Stomach (tissue), 9 donors: ENCODE measurements around the gene WDTC1. TPM values are rescaled to one million over a fixed set of nuclear protein-coding genes. Genes with fewer than 3 reads are reported as not detected.

ENCODE experiments used
- DNase-seq, 2 donors: peaks; one replicate each; pipeline versions ENCODE4 v3.0.0 to v3.0.0-alpha.2; 2013 to 2019
- H3K27ac ChIP-seq, 5 donors: fragments of 200-600 bp in 4 of 5; sonication (generic) in 4 of 5; one replicate each; pipeline ENCODE4 v1.5.1; 2013 to 2019; ENCODE audit warnings: mild to moderate bottlenecking in 1 of 5, moderate library complexity in 1 of 5
- H3K27me3 ChIP-seq, 3 donors: fragments of 200-600 bp; sonication (generic); one replicate each; pipeline ENCODE4 v1.5.1; 2017 to 2019; ENCODE audit warnings: mixed run types in 1 of 3
- H3K36me3 ChIP-seq, 4 donors: fragments of 200-600 bp; sonication (generic); 1 replicate in 3 of 4; 2 replicates in 1 of 4; pipeline ENCODE4 v1.5.1; 2016 to 2019
- H3K4me1 ChIP-seq, 4 donors: fragments of 200-600 bp; sonication (generic); one replicate each; pipeline ENCODE4 v1.5.1; 2016 to 2019
- H3K4me3 ChIP-seq, 4 donors: fragments of 200-600 bp; sonication (generic) in 3 of 4; one replicate each; pipeline ENCODE4 v1.5.1; 2016 to 2019; ENCODE audit warnings: mild to moderate bottlenecking in 1 of 4
- H3K9me3 ChIP-seq, 4 donors: fragments of 200-600 bp; sonication (generic); one replicate each; pipeline ENCODE4 v1.5.1; 2016 to 2019
- CTCF ChIP-seq, 7 experiments: fragments of 450-650 bp in 4 of 7; fragments of 200-600 bp in 3 of 7; sonication (generic) in 3 of 7; IDR thresholded peaks; one replicate each; pipeline ENCODE4 v1.5.1; 2016 to 2019; ENCODE audit warnings: antibody characterized with exemption in 7 of 7, control low read depth in 2 of 7, mild to moderate bottlenecking in 1 of 7
- EP300 ChIP-seq: sonication (generic); formaldehyde crosslinking; IDR thresholded peaks from one replicate; pipeline ENCODE4 v1.6.1; 2017; ENCODE audit warnings: antibody characterized with exemption
- POLR2A ChIP-seq, 4 donors: fragments of 450-650 bp; IDR thresholded peaks; one replicate each; pipeline ENCODE4 v1.6.1; 2016; ENCODE audit warnings: antibody characterized with exemption in 4 of 4, control low read depth in 2 of 4, mild to moderate bottlenecking in 1 of 4, moderate library complexity in 1 of 4
- POLR2AphosphoS5 ChIP-seq, 3 donors: sonication (generic); formaldehyde crosslinking; IDR thresholded peaks; one replicate each; pipeline ENCODE4 v1.6.1; 2016; ENCODE audit warnings: antibody characterized with exemption in 3 of 3
- WGBS, 5 donors: extraction: QIAGEN DNeasy Blood & Tissue Kit in 3 of 5; methylation state at CpG; one replicate each; pipeline versions ENCODE4 v1.1.5 to v1.1.7; 2013 to 2018; 5-methylcytosine and 5-hydroxymethylcytosine counted together
- intact Hi-C: fragments of 100-400 bp; cut with DNase I; formaldehyde crosslinking; loops from one replicate; pipeline ENCODE4 v1.15.1; 2023; ENCODE audit warnings: low total_unique reads
- polyA plus RNA-seq, 3 donors: library from polyadenylated mRNA; stranded (reverse); fragments of 200-250 nt; gene quantifications; one replicate each; pipeline ENCODE4 v1.2.3, GENCODE V29; 2013
- total RNA-seq, 5 donors: library from RNA; depleted of rRNA; stranded (reverse); fragments of >200 nt; gene quantifications; one replicate each; pipeline versions ENCODE4 v1.1.0 to v1.2.3, GENCODE V29; 2014 to 2016
- donor health status: healthy with polysubstance abuse.
- donor health status: Bipolar disorder and iron deficiency.
- donor health status: healthy.

Gene WDTC1
- total and polyA plus RNA-seq, 8 donors, result 7.8 to 51.9 (median 23.1) TPM

DNA sequence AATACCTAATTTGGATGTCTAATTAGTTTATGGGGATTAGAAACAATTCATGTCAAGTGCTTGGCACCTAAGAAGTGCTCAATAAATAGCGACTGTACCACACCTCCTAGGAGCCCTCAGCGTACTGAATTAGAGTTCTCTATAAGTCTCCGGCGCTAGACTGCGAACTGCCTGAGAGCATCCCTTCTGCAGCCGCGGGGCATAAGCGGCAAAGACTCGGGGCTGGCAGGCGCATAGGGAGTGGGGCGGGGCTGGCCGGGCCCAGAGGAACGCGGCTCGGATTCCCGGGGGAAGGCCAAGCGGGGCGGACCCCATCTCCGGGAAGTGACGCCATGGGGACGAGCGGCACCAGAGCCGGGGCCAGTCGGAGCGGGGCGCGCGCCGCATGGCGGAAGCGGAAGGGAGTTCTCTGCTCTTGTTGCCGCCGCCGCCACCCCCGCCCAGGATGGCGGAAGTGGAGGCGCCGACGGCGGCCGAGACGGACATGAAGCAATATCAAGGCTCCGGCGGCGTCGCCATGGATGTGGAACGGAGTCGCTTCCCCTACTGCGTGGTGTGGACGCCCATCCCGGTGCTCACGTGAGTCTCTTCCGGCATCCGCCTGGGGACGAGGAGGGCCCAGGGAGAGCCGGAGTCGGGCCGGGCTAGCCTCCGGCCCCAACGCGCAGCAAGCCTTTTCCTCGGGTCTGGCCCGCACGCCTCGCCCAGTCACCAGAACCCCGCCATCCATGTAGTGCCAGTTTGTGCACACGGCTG lies 87.6 kb downstream of the WDTC1 start, which contains the start of gene TMEM222:
Gene TMEM222 (plus strand): TSS at position 351 of the 756 bp plus-strand sequence. CDS start 35 bp downstream, at position 386.
- peak; percentile 98 to 99 for DNase-seq
- TF ChIP-seq CTCF (IDR thresholded peaks at IDR 0.05), result peak in 4 of 7 experiments; percentile 14 to 37 (median 28)
- TF ChIP-seq POLR2AphosphoS5 (IDR thresholded peaks at IDR 0.05), result peak; percentile 65 to 96 (median 86)
- no peak for TF ChIP-seq POLR2A (IDR thresholded peaks at IDR 0.05)
- TF ChIP-seq EP300, result no peak
- Histone ChIP-seq H3K4me1 (peaks cover 19 to 54% (median 44%) of the 10 kb centered on the region in 4 donors), H3K36me3 (peaks cover 19 to 29% (median 28%) of the 10 kb centered on the region in 4 donors), H3K4me3 (peak within 1 kb of the TSS; percentile 77 to 96 (median 90)), H3K27ac (peak within 1 kb of the TSS; percentile 86 to 92 (median 91)), H3K9me3 (no peaks in the 10 kb centered on the region), H3K27me3 (peaks cover 0 to 6% (median 3%) of the 10 kb centered on the region in 3 donors)
- intact Hi-C loops, result no loop called here
- WGBS, 5 donors, result 0 to 1% (median 1%) methylated on average over 42 to 67 of the region's 67 CpGs

GRCh38 chr1:27322569-27323240 lies 88.3 kb downstream of the WDTC1 start:
- Histone ChIP-seq H3K4me1 (peaks cover 19 to 61% (median 49%) of the 10 kb centered on the region in 4 donors), H3K27me3 (peaks cover 0 to 6% (median 3%) of the 10 kb centered on the region in 3 donors), H3K36me3 (peaks cover 25 to 36% (median 35%) of the 10 kb centered on the region in 4 donors), H3K9me3 (no peaks in the 10 kb centered on the region), H3K27ac (peak overlapping the region; percentile 86 to 92 (median 91)), H3K4me3 (peak overlapping the region; percentile 77 to 96 (median 90))
- no peak for TF ChIP-seq CTCF (IDR thresholded peaks at IDR 0.05)
- DNase-seq, result no peak
- 7 to 11% (median 7%) methylated on average over 10 of the region's 10 CpGs for WGBS, 5 donors
- intact Hi-C loops, result no loop called here

- H3K27ac ChIP-seq, result no peak overlapping the region
- WGBS, 5 donors, result 90 to 95% (median 93%) methylated on average over 14 to 15 of the region's 15 CpGs
- H3K27me3 ChIP-seq, result no peaks in the 10 kb centered on the region
- intact Hi-C loops, result no loop called here
- TF ChIP-seq CTCF (IDR thresholded peaks at IDR 0.05), result no peak
- TF ChIP-seq POLR2A (IDR thresholded peaks at IDR 0.05), result no peak
- no peak for TF ChIP-seq POLR2AphosphoS5 (IDR thresholded peaks at IDR 0.05)
- no peak for TF ChIP-seq EP300
- no peaks in the 10 kb centered on the region for H3K9me3 ChIP-seq
- peaks cover 19 to 76% (median 53%) of the 10 kb centered on the region in 4 donors for H3K4me1 ChIP-seq
- no peak overlapping the region for H3K4me3 ChIP-seq
- DNase-seq, result no peak
- H3K36me3 ChIP-seq, result peaks cover 25 to 60% (median 53%) of the 10 kb centered on the region in 4 donors
These were observed 90.9 kb downstream of the WDTC1 start for GRCh38 chr1:27325286-27325685.

- intact Hi-C loops, result no loop called here
- Histone ChIP-seq H3K4me1 (peaks cover 11 to 72% (median 47%) of the 10 kb centered on the region in 4 donors), H3K4me3 (no peak overlapping the region), H3K36me3 (peaks cover 42 to 86% (median 80%) of the 10 kb centered on the region in 4 donors), H3K27me3 (no peaks in the 10 kb centered on the region), H3K9me3 (no peaks in the 10 kb centered on the region), H3K27ac (no peak overlapping the region)
- TF ChIP-seq CTCF (IDR thresholded peaks at IDR 0.05), result no peak
- no peak for TF ChIP-seq POLR2A (IDR thresholded peaks at IDR 0.05)
- TF ChIP-seq EP300, result no peak
- TF ChIP-seq POLR2AphosphoS5 (IDR thresholded peaks at IDR 0.05), result no peak
- WGBS, 5 donors, result 79 to 85% (median 81%) methylated on average over 5 of the region's 5 CpGs
- no peak for DNase-seq
These were observed 93.5 kb downstream of the WDTC1 start for GRCh38 chr1:27327964-27328363.
